Right lobe of liver (tissue), 6 donors: ENCODE data around the gene SHISA3. TPM values are rescaled to one million over a fixed set of nuclear protein-coding genes. Genes with fewer than 3 reads are reported as not detected.

Experiments
- ATAC-seq, 4 donors: fragments of 200-7000 bp; cut with Tn5 transposase; one replicate each; pipeline ENCODE4 v1.9.1; 2020; ENCODE audit warnings: mild to moderate bottlenecking in 4 of 4, moderate library complexity in 4 of 4
- DNase-seq, 3 donors: peaks; one replicate each; pipeline ENCODE4 v3.0.0-alpha.2; 2020
- H3K27ac ChIP-seq, 3 donors: fragments of 200-600 bp; one replicate each; pipeline ENCODE4 v1.8.0; 2022
- H3K27me3 ChIP-seq, 2 donors: fragments of 200-600 bp; one replicate each; pipeline ENCODE4 v1.8.0; 2022
- H3K36me3 ChIP-seq, 4 donors: fragments of 200-600 bp; sonication (generic) in 1 of 4; one replicate each; pipeline versions ENCODE4 v1.5.1 to v1.8.0; 2017 to 2022; ENCODE audit warnings: control low read depth in 1 of 4
- H3K4me1 ChIP-seq, 4 donors: fragments of 200-600 bp; sonication (generic) in 1 of 4; one replicate each; pipeline versions ENCODE4 v1.5.1 to v1.8.0; 2017 to 2022; ENCODE audit warnings: control low read depth in 1 of 4
- H3K4me3 ChIP-seq, 3 donors: fragments of 200-600 bp; one replicate each; pipeline ENCODE4 v1.8.0; 2022
- H3K9me3 ChIP-seq, 4 donors: fragments of 200-600 bp; sonication (generic) in 1 of 4; one replicate each; pipeline versions ENCODE4 v1.5.1 to v1.8.0; 2017 to 2022; ENCODE audit warnings: control low read depth in 1 of 4
- POLR2A ChIP-seq: fragments of 450-650 bp; IDR thresholded peaks from one replicate; pipeline ENCODE4 v1.6.1; 2017; ENCODE audit warnings: antibody characterized with exemption, mild to moderate bottlenecking
- WGBS: methylation state at CpG from one replicate; pipeline ENCODE4 v1.1.6; 2018; ENCODE audit warnings: low coverage, low lambda C conversion rate; ENCODE audit not compliant: insufficient coverage; ENCODE audit errors: missing lambda C conversion rate; 5-methylcytosine and 5-hydroxymethylcytosine counted together
- intact Hi-C, 2 donors: fragments of 100-400 bp; cut with DNase I; formaldehyde crosslinking; loops; one replicate each; pipeline versions ENCODE4 v1.11.2 to v1.14.1; 2022
- total RNA-seq, 6 experiments: library from RNA; depleted of rRNA in 2 of 6; stranded (reverse); fragments of >200 nt in 2 of 6; fragmentation: NEBNext Ultra II Directional in 3 of 6; extraction: Animal tissue kit (Norgen Biotek cat#: 25700) in 3 of 6; gene quantifications; one replicate each; pipeline versions ENCODE4 v1.1.0 to v1.2.4, GENCODE V29; 2016 to 2023
- TF ChIP-seq, protein P1 (sequence below), 4 donors: fragments of 200-600 bp in 3 of 4; fragments of 450-650 bp in 1 of 4; IDR thresholded peaks; one replicate each; pipeline versions ENCODE4 v1.5.1 to v1.8.0; 2016 to 2022; ENCODE audit warnings: antibody characterized with exemption in 4 of 4, mild to moderate bottlenecking in 2 of 4
- donor health status: DM: no; HTN: yes; CAD: no.
- donor health status: DM: no; HTN: no; CAD: no.
- donor health status: DM: no; HTN: no; CAD: no.
- donor health status: DM: no; HTN: yes; CAD: no.
- donor health status: DM: no; HTN: yes; CAD: no.

The SHISA3 gene
- total RNA-seq, 6 experiments from 2014 or later: 0.12 to 0.69 (median 0.36) TPM

DNA sequence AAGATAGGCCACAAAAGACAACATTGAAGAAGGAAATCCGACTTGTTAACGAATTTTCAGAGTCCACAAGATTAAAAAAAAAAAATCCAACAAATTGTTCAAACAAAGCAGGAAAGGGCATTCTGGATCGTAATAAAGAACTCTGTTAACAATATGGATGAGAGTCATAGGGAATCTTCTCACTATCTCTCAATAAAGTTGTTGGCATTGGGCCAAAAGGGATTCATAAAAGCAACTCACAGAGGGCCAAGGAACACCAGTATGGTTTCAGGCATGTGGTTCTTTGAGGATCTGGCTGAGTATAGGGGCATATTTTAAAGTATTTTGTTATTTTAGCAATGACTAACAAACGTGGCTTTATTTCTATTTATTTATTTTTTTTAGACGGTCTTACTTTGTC, 49.5 kb downstream of the SHISA3 start:
- H3K9me3 ChIP-seq: no peaks in the 10 kb centered on the region
- no peak overlapping the region for H3K4me3 ChIP-seq
- DNase-seq (no peak), ATAC-seq (no peak)
- no peak overlapping the region for H3K27ac ChIP-seq
- no peaks in the 10 kb centered on the region for H3K4me1 ChIP-seq
- H3K27me3 ChIP-seq: no peaks in the 10 kb centered on the region
- intact Hi-C loops: no loop called here
- TF ChIP-seq POLR2A: no peak
- TF ChIP-seq, protein P1, sequence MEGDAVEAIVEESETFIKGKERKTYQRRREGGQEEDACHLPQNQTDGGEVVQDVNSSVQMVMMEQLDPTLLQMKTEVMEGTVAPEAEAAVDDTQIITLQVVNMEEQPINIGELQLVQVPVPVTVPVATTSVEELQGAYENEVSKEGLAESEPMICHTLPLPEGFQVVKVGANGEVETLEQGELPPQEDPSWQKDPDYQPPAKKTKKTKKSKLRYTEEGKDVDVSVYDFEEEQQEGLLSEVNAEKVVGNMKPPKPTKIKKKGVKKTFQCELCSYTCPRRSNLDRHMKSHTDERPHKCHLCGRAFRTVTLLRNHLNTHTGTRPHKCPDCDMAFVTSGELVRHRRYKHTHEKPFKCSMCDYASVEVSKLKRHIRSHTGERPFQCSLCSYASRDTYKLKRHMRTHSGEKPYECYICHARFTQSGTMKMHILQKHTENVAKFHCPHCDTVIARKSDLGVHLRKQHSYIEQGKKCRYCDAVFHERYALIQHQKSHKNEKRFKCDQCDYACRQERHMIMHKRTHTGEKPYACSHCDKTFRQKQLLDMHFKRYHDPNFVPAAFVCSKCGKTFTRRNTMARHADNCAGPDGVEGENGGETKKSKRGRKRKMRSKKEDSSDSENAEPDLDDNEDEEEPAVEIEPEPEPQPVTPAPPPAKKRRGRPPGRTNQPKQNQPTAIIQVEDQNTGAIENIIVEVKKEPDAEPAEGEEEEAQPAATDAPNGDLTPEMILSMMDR (IDR thresholded peaks at IDR 0.05): no peak
- no peaks in the 10 kb centered on the region for H3K36me3 ChIP-seq
- 64% methylated on average over 5 of the region's 5 CpGs for WGBS

Other genes starting within 250 kb of the SHISA3 start
- gene BEND4, start 244.8 kb upstream of the SHISA3 start, total RNA-seq: under 1 TPM; 0.04 to 0.31 (median 0.13) TPM